Jurkat, Clone E6-1 (cell line): Measurements from ENCODE around the gene DCBLD2.

Experiments used
- DNase-seq: peaks from one replicate; pipeline ENCODE4 v3.0.0-alpha.2; 2011; ENCODE audit warnings: low read depth, low spot score
- H3K4me3 ChIP-seq: 2 replicates; pipeline ENCODE4 v1.5.1; 2011; ENCODE audit warnings: mild to moderate bottlenecking, low read length, control low read depth, moderate library complexity

Gene DCBLD2

GRCh38 chr3:98746122-98746521, 155.4 kb downstream of the DCBLD2 start:
- H3K4me3 ChIP-seq, result no peak overlapping the region
- DNase-seq, result no peak
